Cardiac muscle cell (in vitro differentiated cells and primary cell): ENCODE measurements around the gene RABEP1. TPM values are rescaled to one million over a fixed set of nuclear protein-coding genes. Genes with fewer than 3 reads are reported as not detected.
"Not testable (repeated sequence)": the region's sequence is repeated elsewhere in the genome, so short reads cannot be mapped to it uniquely, and the experiment has no call there.

Experiments
- DNase-seq, 2 donors: peaks; one replicate each; pipeline versions ENCODE4 v3.0.0 to v3.0.0-alpha.2; 2010 to 2017; ENCODE audit warnings: low read depth in 1 of 2, low spot score in 1 of 2
- H3K27ac ChIP-seq: fragments of 200-600 bp; sonication (generic); 2 replicates; pipeline ENCODE4 v1.5.1; 2016
- H3K27me3 ChIP-seq: fragments of 200-600 bp; sonication (generic); 2 replicates; pipeline ENCODE4 v1.6.0; 2016; ENCODE audit warnings: control low read depth
- H3K36me3 ChIP-seq: fragments of 200-600 bp; sonication (generic); 2 replicates; pipeline ENCODE4 v1.5.1; 2016; ENCODE audit warnings: control low read depth
- H3K4me1 ChIP-seq: fragments of 200-600 bp; sonication (generic); 2 replicates; pipeline ENCODE4 v1.8.1; 2017; ENCODE audit warnings: low read depth, mild to moderate bottlenecking, mixed run types
- H3K4me3 ChIP-seq: fragments of 200-600 bp; sonication (generic); 2 replicates; pipeline ENCODE4 v1.5.1; 2016; ENCODE audit warnings: mild to moderate bottlenecking
- H3K9me3 ChIP-seq: fragments of 200-600 bp; sonication (generic); 2 replicates; pipeline ENCODE4 v1.5.1; 2017; ENCODE audit warnings: low read depth, mild to moderate bottlenecking, control low read depth
- CTCF ChIP-seq: IDR thresholded peaks from 2 replicates; pipeline ENCODE4 v1.5.1; 2012; ENCODE audit warnings: low read depth, mild to moderate bottlenecking, low read length
- polyA plus RNA-seq: library from polyadenylated mRNA; unstranded; fragments of >200 nt; fragmentation: Nextera tagmentation; extraction: Ambion mirVana; gene quantifications from 2 replicates; pipeline ENCODE4 v1.2.1, GENCODE V29; 2016
- total RNA-seq: library from RNA; depleted of rRNA; stranded (reverse); fragments of >200 nt; gene quantifications from 2 replicates; pipeline ENCODE4 v1.2.3, GENCODE V29; 2016

Gene RABEP1
- total and polyA plus RNA-seq, 2 experiments from 2014 or later: 36.0 to 37.5 TPM

GRCh38 chr17:5238333-5238732 lies 43.8 kb upstream of the RABEP1 start:
- TF ChIP-seq CTCF: no peak
- Histone ChIP-seq H3K9me3 (no peaks in the 10 kb centered on the region), H3K4me1 (peaks cover 14% of the 10 kb centered on the region), H3K4me3 (no peak overlapping the region), H3K36me3 (no peaks in the 10 kb centered on the region), H3K27me3 (no peaks in the 10 kb centered on the region), H3K27ac (no peak overlapping the region)
- DNase-seq: no peak

DNA sequence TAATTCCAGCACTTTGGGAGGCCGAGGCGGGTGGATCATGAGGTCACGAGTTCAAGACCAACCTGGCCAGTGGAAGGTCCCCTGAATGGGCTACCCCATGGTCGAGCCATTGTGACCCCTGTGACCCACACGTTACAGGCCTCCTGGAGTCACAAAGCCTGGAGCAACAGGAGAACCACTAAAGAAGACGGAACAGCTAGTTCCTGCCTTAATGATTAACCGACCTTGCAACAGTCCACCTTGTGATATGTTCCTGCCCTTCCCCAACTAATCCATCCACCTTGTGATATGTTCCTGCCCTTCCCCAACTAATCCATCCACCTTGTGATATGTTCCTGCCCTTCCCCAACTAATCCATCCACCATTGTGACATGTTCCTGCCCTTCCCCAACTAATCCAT lies 42.3 kb upstream of the RABEP1 start:
- not testable (repeated sequence) for H3K4me3 ChIP-seq, DNase-seq, H3K27me3 ChIP-seq, H3K9me3 ChIP-seq, H3K27ac ChIP-seq, H3K36me3 ChIP-seq
- H3K4me1 ChIP-seq: peaks cover 15% of the 10 kb centered on the region

DNA sequence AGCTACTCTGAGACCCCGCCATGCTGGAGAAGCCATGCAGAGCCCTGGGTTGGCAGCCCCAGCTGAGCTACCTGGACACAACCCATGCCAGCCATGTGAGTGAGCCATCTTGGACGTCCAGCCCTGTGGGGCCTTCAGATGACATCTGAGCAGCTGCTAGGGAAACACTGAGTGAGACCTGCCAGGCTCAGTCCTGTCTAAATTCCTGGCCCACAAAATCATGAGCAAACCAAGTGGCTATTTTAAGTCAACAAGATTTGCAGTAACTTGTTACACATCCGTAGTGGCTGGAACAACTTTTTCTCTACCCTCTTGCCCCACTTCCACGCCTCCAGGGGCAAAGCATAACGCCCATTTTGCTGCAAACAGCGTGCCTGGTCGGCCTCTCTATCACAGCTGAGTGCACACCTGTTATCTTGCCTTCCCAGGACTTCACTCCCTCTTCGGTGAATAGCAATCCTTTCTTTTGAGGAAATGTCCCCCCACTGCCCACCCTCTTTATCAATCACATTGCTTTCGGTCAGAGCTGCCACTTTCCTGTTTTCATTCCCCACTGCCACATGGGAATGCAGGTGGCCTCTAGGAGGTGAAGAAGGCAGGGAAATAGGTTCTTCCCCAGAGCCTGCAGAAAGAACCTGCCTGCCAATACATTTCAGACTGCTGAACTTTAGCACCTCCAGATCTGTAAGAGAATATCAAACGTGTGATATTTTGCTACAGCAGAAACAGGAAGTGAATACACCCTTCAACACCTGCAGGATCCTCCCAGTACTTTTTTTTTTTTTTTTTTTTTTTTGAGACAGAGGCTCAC lies 40.0 kb upstream of the RABEP1 start:
- Histone ChIP-seq H3K4me1 (peaks cover 15% of the 10 kb centered on the region), H3K4me3 (no peak overlapping the region), H3K36me3 (no peaks in the 10 kb centered on the region), H3K9me3 (no peaks in the 10 kb centered on the region), H3K27me3 (no peaks in the 10 kb centered on the region), H3K27ac (peak overlapping the region; percentile 64)
- TF ChIP-seq CTCF: no peak
- DNase-seq: no peak

GRCh38 chr17:5247621-5248020 lies 34.5 kb upstream of the RABEP1 start:
- H3K27ac ChIP-seq: no peak overlapping the region
- no peaks in the 10 kb centered on the region for H3K36me3 ChIP-seq
- no peak for DNase-seq
- no peaks in the 10 kb centered on the region for H3K9me3 ChIP-seq
- H3K27me3 ChIP-seq: no peaks in the 10 kb centered on the region
- TF ChIP-seq CTCF: no peak
- peaks cover 8% of the 10 kb centered on the region for H3K4me1 ChIP-seq
- no peak overlapping the region for H3K4me3 ChIP-seq

DNA sequence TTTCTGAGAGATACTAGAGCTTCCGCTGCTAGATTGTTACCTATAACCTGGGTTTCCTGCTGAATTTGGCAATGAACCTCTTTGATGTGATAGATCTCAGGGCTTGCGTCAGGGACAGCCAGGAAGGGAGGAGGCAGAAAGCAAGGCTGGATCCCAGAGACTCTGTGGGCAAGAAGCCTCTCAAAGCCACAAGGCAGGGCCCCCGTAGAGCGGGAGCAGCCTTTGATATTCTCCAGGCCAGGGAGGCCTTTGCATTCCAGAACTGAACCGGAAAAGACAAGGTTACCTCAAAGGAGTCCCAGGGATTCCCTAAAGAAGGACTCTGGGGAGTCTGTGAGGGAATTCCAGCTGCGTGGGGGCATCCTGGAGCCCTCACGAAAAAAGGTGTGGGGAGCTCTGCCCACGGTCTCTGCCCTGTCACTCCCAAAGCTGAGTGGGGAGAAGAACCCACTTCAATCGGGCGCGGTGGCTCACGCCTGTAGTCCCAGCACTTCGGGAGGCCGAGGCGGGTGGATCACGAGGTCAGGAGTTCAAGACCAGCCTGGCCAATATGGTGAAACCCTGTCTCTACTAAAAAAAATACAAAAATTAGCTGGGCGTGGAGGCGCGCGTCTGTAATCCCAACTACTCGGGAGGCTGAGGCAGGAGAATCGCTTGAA lies 33.1 kb upstream of the RABEP1 start:
- DNase-seq: peak; percentile 19 to 22
- Histone ChIP-seq H3K36me3 (no peaks in the 10 kb centered on the region), H3K27ac (no peak overlapping the region), H3K9me3 (no peaks in the 10 kb centered on the region), H3K27me3 (no peaks in the 10 kb centered on the region), H3K4me3 (no peak overlapping the region), H3K4me1 (no peaks in the 10 kb centered on the region)
- TF ChIP-seq CTCF: no peak

DNA sequence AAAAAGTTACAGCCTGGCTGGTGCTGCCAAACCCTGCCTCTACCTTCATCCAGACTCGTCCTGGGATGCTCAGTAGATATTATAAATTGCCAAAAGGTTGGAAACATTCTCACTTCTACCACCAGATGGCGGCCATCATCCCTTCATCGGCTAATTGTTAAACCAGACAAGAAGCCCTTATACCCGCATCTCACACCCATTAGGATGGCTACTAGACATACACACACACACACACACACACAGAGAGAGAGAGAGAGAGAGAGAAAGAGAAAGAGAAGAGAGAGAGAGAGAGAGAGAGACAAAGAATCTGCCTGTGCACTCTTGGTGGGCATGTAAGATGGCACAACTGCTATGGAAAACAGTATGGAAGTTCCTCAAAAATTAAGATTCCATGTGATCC lies 32.5 kb upstream of the RABEP1 start:
- H3K9me3 ChIP-seq: no peaks in the 10 kb centered on the region
- H3K27me3 ChIP-seq: no peaks in the 10 kb centered on the region
- no peak overlapping the region for H3K27ac ChIP-seq
- no peak overlapping the region for H3K4me3 ChIP-seq
- DNase-seq: peak; percentile 74 to 90
- H3K4me1 ChIP-seq: no peaks in the 10 kb centered on the region
- H3K36me3 ChIP-seq: no peaks in the 10 kb centered on the region
- TF ChIP-seq CTCF: peak; percentile 62
